B cell (primary cell): Measurements from ENCODE around the gene MAP4K1.

Source experiments
- CTCF ChIP-seq: fragments of 200-600 bp; IDR thresholded peaks from one replicate; pipeline ENCODE4 v1.8.0; 2022; ENCODE audit warnings: antibody characterized with exemption, mild to moderate bottlenecking
- EZH2 ChIP-seq: IDR thresholded peaks from 2 replicates; pipeline ENCODE4 v1.6.1; 2012; ENCODE audit warnings: borderline replicate concordance, low read depth, mild to moderate bottlenecking, moderate library complexity, low read length; ENCODE audit not compliant: insufficient read depth, poor library complexity, severe bottlenecking

GRCh38 chr19:38632476-38633213, 14.9 kb upstream of the MAP4K1 start:
- TF ChIP-seq CTCF (no peak), EZH2 (no peak)
